ENCODE data around the gene ADSL.

The ADSL gene

DNA sequence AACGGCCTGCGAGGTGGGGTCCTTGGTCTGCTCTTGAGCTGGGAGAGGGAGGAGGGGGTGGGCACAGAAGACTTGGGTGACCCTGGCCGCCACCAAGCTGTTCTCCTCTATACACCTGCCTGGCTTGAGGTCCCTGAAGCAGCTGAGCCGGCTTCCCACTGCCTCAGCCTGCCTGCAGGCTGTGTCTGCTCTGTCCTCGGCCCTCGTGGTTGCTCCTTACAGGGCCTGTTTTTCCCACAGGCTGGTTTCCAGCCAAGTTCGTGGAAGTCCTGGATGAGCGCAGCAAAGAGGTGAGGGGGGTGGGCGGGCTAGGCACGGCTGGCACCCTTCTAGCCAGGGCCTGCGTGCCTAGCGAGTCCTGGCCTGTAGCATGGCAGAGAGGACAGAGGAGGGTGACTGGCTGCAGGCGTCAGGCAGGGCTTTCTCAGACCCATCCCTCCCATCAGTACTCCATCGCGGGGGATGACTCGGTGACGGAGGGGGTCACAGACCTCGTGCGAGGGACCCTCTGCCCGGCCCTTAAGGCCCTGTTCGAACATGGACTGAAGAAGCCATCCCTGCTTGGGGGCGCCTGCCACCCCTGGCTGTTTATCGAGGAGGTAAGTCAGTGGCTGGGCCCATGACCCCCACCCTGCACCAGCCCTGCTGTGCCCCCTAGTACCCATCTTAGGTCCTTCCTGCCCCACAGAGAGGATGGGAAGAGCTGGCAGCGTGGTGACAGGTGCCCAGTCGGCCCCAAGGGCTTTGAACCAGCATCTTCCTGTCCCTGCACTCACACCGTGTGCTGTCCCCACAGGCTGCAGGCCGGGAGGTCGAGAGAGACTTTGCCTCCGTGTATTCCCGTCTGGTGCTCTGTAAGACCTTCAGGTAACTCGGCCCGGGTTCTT, 61.8 kb downstream of the ADSL start:
- H3K4me1 Mint-ChIP-seq, result no peaks in the 10 kb centered on the region
- DNase-seq, result no peak
- H3K27ac Mint-ChIP-seq, result no peak overlapping the region

GRCh38 chr22:40408718-40409612, 62.7 kb downstream of the ADSL start:
- Mint-ChIP-seq H3K9me3 (no peaks in the 10 kb centered on the region), H3K4me3 (no peak overlapping the region), H3K36me3 (ENCODE audit: low read depth) (peaks cover 11% of the 10 kb centered on the region), H3K27ac (no peak overlapping the region), H3K4me1 (no peaks in the 10 kb centered on the region), H3K27me3 (ENCODE audit: low read depth, poor library complexity) (no peaks in the 10 kb centered on the region)
- DNase-seq, result no peak
- TF ChIP-seq CTCF (IDR thresholded peaks at IDR 0.05), result no peak

More for the DNA sequence above, 61.8 kb downstream of the ADSL start:
- TF ChIP-seq CTCF (IDR thresholded peaks at IDR 0.05), result no peak
- Mint-ChIP-seq H3K9me3 (no peaks in the 10 kb centered on the region), H3K4me3 (no peak overlapping the region), H3K27me3 (ENCODE audit: low read depth, poor library complexity) (peaks cover 2% of the 10 kb centered on the region), H3K36me3 (ENCODE audit: low read depth) (peaks cover 20% of the 10 kb centered on the region)

GRCh38 chr22:40409613-40410113, 63.4 kb downstream of the ADSL start:
- no peaks in the 10 kb centered on the region for H3K4me1 Mint-ChIP-seq
- TF ChIP-seq CTCF (IDR thresholded peaks at IDR 0.05), result no peak
- H3K9me3 Mint-ChIP-seq, result no peaks in the 10 kb centered on the region
- H3K4me3 Mint-ChIP-seq, result no peak overlapping the region
- H3K27me3 Mint-ChIP-seq (ENCODE audit: low read depth, poor library complexity), result no peaks in the 10 kb centered on the region
- peaks cover 11% of the 10 kb centered on the region for H3K36me3 Mint-ChIP-seq (ENCODE audit: low read depth)
- no peak for DNase-seq
- H3K27ac Mint-ChIP-seq, result no peak overlapping the region

DNA sequence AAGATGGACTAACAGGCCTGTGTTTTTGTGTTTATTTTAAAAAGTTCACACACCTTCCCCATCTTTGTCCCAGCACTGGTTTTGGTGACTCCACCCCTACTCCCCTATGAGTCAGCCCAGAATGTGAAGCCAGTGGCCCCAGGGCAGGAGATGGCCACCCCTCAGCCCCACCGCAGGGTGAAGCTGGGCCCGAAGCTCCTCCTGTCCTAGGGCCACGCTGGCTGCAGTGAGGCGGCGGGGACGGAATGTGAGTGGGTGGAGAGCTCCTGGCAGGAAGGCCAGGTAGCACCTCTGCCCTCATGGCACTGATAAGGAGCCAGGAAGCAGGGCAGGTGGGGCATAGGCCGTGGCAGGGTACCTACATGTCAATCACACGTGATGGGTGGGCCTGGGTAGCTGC, 64.0 kb downstream of the ADSL start:
- no peak for TF ChIP-seq CTCF (IDR thresholded peaks at IDR 0.05)
- no peaks in the 10 kb centered on the region for H3K4me1 Mint-ChIP-seq
- H3K36me3 Mint-ChIP-seq (ENCODE audit: low read depth), result peaks cover 11% of the 10 kb centered on the region
- no peak for DNase-seq
- no peak overlapping the region for H3K27ac Mint-ChIP-seq
- no peaks in the 10 kb centered on the region for H3K9me3 Mint-ChIP-seq
- no peaks in the 10 kb centered on the region for H3K27me3 Mint-ChIP-seq (ENCODE audit: low read depth, poor library complexity)
- H3K4me3 Mint-ChIP-seq, result no peak overlapping the region

DNA sequence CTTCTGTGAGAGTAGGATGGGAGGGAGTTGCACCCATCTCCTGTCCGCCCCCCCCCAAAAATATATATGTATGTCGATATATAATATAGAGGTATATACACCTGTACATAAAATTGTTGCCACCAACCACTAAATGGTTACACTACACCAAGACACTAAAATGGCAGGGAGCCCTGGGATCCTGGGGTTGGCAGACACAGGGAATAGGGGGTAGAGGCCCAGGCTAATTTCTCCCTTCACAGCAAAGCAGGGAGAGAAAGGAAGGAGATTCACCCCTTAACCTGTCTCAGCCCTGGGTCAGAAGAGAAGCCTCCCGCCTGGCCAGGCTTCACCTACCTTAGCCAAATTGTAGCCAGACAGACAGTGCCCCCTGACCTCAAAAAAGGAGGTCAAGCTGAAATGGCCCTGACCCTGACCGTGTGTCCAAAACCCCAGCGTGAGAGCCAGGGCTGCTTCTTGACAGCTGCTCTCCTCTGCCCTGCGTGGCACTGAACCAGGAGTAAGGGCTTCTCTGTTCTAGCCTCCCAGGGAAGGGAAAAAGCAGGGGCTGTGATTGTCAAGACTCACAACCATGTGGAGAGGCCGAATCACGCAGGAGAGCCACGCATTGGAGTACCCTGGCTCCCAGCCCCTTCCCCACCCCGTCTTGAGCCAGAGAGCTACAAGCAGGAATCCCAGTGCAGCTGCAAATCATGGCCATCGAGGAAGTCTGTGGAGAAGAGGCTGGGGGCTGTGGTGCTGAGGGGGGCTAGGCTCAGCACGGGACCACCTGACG, 64.6 kb downstream of the ADSL start:
- Mint-ChIP-seq H3K4me1 (peaks cover 4% of the 10 kb centered on the region), H3K9me3 (no peaks in the 10 kb centered on the region), H3K4me3 (no peak overlapping the region), H3K27me3 (ENCODE audit: low read depth, poor library complexity) (no peaks in the 10 kb centered on the region), H3K27ac (no peak overlapping the region), H3K36me3 (ENCODE audit: low read depth) (peaks cover 15% of the 10 kb centered on the region)
- no peak for DNase-seq
- no peak for TF ChIP-seq CTCF (IDR thresholded peaks at IDR 0.05)
